IPS-15b (cell line): Measurements from ENCODE around the gene RPL34.

Experiments
- H3K27me3 ChIP-seq: one replicate; pipeline ENCODE4 v1.6.1; 2013; ENCODE audit warnings: low read length; ENCODE audit not compliant: control insufficient read depth, insufficient read depth
- H3K36me3 ChIP-seq: one replicate; pipeline ENCODE4 v1.6.1; 2013; ENCODE audit warnings: low read length; ENCODE audit not compliant: control insufficient read depth, insufficient read depth
- H3K4me1 ChIP-seq: one replicate; pipeline ENCODE4 v1.6.1; 2013; ENCODE audit warnings: mild to moderate bottlenecking, low read length; ENCODE audit not compliant: control insufficient read depth, insufficient read depth
- H3K4me3 ChIP-seq: one replicate; pipeline ENCODE4 v1.5.1; 2013; ENCODE audit warnings: low read depth, low read length
- H3K9ac ChIP-seq: one replicate; pipeline ENCODE4 v1.6.1; 2013; ENCODE audit warnings: low read depth, mild to moderate bottlenecking, low read length
- H3K9me3 ChIP-seq: one replicate; pipeline ENCODE4 v1.6.1; 2013; ENCODE audit warnings: mild to moderate bottlenecking, low read length; ENCODE audit not compliant: control insufficient read depth, insufficient read depth

Gene RPL34

GRCh38 chr4:108628411-108628810 is 8.0 kb downstream of the RPL34 start:
- Histone ChIP-seq H3K27me3 (no peaks in the 10 kb centered on the region), H3K4me1 (no peaks in the 10 kb centered on the region), H3K4me3 (no peak overlapping the region), H3K9me3 (no peaks in the 10 kb centered on the region), H3K9ac (no peak overlapping the region), H3K36me3 (peaks cover 45% of the 10 kb centered on the region)

GRCh38 chr4:108635070-108635655 is 14.8 kb downstream of the RPL34 start:
- H3K27me3 ChIP-seq, result no peaks in the 10 kb centered on the region
- H3K36me3 ChIP-seq, result peaks cover 8% of the 10 kb centered on the region
- no peak overlapping the region for H3K9ac ChIP-seq
- no peaks in the 10 kb centered on the region for H3K9me3 ChIP-seq
- no peaks in the 10 kb centered on the region for H3K4me1 ChIP-seq
- no peak overlapping the region for H3K4me3 ChIP-seq

DNA sequence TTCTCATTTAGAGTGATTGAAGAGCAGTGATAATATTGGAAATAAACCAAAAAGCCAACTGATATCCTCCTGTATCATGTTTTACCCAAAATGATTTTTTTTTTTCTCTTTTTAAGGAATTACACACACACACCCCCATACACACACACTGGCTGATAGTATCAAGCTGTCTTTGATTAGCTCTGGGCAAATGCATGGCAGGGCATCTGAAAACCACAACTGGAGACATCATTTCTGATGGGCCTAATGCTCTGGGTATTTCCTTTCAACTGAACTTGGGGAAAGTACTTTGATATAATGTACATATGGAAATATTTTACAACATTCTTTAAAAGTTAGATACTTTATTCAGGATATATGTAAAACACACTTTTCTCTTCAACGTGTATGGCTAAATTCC is 15.9 kb downstream of the RPL34 start:
- Histone ChIP-seq H3K27me3 (no peaks in the 10 kb centered on the region), H3K36me3 (peaks cover 3% of the 10 kb centered on the region), H3K9me3 (no peaks in the 10 kb centered on the region), H3K9ac (no peak overlapping the region), H3K4me1 (no peaks in the 10 kb centered on the region), H3K4me3 (no peak overlapping the region)

GRCh38 chr4:108637856-108638255 is 17.5 kb downstream of the RPL34 start:
- no peaks in the 10 kb centered on the region for H3K36me3 ChIP-seq
- H3K4me3 ChIP-seq, result no peak overlapping the region
- no peaks in the 10 kb centered on the region for H3K27me3 ChIP-seq

DNA sequence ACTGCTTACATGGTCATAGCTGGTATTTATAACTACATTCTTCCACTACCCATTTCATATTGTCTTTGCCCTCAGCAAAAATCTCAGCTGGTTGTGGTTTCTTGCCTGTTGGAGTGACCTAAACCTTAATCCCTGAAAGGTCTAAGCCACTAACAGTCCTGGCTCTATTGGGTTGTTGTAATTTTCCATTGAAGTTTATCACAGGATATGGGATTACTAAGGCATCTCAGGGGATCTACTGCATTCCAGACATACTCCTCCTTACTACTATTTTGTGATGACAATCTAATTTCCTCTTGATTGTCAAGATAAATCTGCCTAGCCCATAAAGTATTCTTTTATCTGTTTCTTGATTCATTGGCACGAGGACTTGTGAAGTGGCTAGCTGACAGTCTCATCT is 23.9 kb downstream of the RPL34 start:
- Histone ChIP-seq H3K4me1 (no peaks in the 10 kb centered on the region), H3K36me3 (no peaks in the 10 kb centered on the region), H3K4me3 (no peak overlapping the region), H3K27me3 (no peaks in the 10 kb centered on the region), H3K9me3 (no peaks in the 10 kb centered on the region), H3K9ac (no peak overlapping the region)

More at GRCh38 chr4:108637856-108638255, 17.5 kb downstream of the RPL34 start:
- Histone ChIP-seq H3K9ac (no peak overlapping the region), H3K9me3 (no peaks in the 10 kb centered on the region), H3K4me1 (no peaks in the 10 kb centered on the region)

DNA sequence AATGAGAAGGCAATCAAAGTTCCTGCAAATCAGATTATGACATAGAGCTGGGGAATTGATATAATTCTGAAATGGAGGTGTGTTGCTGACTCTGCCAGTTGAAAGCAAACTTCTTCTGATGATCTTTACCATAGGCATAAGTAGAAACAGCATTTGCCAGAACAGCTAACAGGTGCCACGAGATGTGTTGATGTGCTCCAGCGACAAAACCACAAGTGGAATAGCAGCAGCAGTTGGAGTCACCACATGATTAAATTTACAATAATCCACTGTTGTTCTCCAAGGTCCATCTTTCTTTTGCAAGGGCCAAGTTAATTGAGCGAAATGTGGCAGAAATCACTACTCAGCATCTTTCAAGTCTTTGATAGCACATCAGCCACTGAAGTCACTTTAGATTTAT is 26.3 kb downstream of the RPL34 start:
- no peak overlapping the region for H3K4me3 ChIP-seq

DNA sequence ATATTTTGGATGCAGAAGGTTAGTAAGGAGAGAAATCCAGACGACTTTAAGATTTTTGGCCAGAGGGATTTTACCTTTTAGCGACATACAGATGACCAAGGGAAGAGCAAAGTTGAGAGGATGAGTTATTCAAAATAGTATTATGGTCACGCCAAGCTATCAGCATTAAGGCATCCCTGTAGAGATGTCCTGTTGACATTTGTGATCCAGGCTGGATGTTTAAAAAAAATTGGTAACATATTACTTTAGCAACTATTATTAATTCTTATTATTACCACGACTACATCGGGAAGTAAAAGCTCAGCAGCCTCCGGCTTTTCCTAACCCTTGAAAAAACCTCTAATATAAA is 29.5 kb downstream of the RPL34 start:
- no peaks in the 10 kb centered on the region for H3K9me3 ChIP-seq
- no peak overlapping the region for H3K9ac ChIP-seq

More for the DNA sequence above, 26.3 kb downstream of the RPL34 start:
- no peak overlapping the region for H3K9ac ChIP-seq
- no peaks in the 10 kb centered on the region for H3K36me3 ChIP-seq
- no peaks in the 10 kb centered on the region for H3K4me1 ChIP-seq
- no peaks in the 10 kb centered on the region for H3K27me3 ChIP-seq
- no peaks in the 10 kb centered on the region for H3K9me3 ChIP-seq

DNA sequence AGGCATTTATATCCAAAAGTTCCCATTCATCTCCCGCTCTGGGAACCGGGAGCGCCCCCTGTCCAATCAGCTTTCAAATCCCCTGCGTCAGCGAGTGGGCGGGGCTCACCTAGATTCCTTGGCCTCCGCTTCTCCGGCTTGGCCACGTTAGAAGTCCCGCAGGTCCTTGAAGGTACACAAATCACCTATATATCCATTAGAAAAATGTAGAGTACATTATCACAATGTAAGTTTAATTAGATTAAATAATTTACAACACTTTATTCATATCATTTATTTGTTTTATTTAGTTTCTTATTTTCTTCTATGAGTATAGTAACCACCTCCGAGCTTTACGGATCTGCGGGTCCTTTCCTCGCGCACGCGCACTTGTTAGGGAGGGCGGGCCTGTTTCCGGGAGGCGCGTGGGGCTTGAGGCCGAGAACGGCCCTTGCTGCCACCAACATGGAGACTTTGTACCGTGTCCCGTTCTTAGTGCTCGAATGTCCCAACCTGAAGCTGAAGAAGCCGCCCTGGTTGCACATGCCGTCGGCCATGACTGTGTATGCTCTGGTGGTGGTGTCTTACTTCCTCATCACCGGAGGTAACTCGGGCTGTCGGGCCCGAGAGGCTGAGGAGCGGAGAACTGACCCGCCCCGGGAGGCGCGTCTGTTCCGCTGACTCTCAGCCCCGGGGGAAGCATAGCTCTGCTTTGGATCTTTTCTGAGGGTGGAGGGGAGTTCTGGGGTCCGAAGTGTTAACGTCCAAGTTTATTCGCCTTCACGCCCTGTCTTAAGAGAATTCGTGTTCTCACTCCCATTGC is 30.0 kb downstream of the RPL34 start, which contains the start of gene OSTC:
OSTC (plus strand) TSS at position 388 of the 802 bp plus-strand sequence; CDS start at position 445, 57 bp downstream.
- Histone ChIP-seq H3K9me3 (no peaks in the 10 kb centered on the region), H3K9ac (peak within 1 kb of the TSS; percentile 95), H3K36me3 (no peaks in the 10 kb centered on the region), H3K4me3 (peak within 1 kb of the TSS; percentile 97), H3K27me3 (no peaks in the 10 kb centered on the region), H3K4me1 (no peaks in the 10 kb centered on the region)

More for the DNA sequence above, 29.5 kb downstream of the RPL34 start:
- H3K4me3 ChIP-seq, result peak overlapping the region; percentile 48
- H3K36me3 ChIP-seq, result no peaks in the 10 kb centered on the region
- H3K4me1 ChIP-seq, result no peaks in the 10 kb centered on the region
- H3K27me3 ChIP-seq, result no peaks in the 10 kb centered on the region

- Histone ChIP-seq H3K36me3 (no peaks in the 10 kb centered on the region), H3K9me3 (no peaks in the 10 kb centered on the region), H3K4me1 (no peaks in the 10 kb centered on the region), H3K9ac (peak overlapping the region; percentile 95), H3K27me3 (no peaks in the 10 kb centered on the region), H3K4me3 (peak overlapping the region; percentile 97)
Measured at GRCh38 chr4:108651014-108651791, 30.8 kb downstream of the RPL34 start.

GRCh38 chr4:108662629-108663028 is 42.3 kb downstream of the RPL34 start:
- H3K9ac ChIP-seq, result no peak overlapping the region
- no peaks in the 10 kb centered on the region for H3K9me3 ChIP-seq
- H3K36me3 ChIP-seq, result peaks cover 6% of the 10 kb centered on the region
- H3K4me3 ChIP-seq, result no peak overlapping the region
- no peaks in the 10 kb centered on the region for H3K27me3 ChIP-seq
- H3K4me1 ChIP-seq, result no peaks in the 10 kb centered on the region

- no peaks in the 10 kb centered on the region for H3K36me3 ChIP-seq
Measured at GRCh38 chr4:108674356-108674977, 54.1 kb downstream of the RPL34 start.

More at GRCh38 chr4:108674356-108674977, 54.1 kb downstream of the RPL34 start:
- no peak overlapping the region for H3K9ac ChIP-seq
- H3K27me3 ChIP-seq, result no peaks in the 10 kb centered on the region
- H3K4me1 ChIP-seq, result no peaks in the 10 kb centered on the region
- no peaks in the 10 kb centered on the region for H3K9me3 ChIP-seq
- H3K4me3 ChIP-seq, result no peak overlapping the region
